CD4-positive, alpha-beta T cell (primary cell): ENCODE data around the gene ASB3. TPM values are rescaled to one million over a fixed set of nuclear protein-coding genes. Genes with fewer than 3 reads are reported as not detected.
"Not testable (repeated sequence)": the region's sequence is repeated elsewhere in the genome, so short reads cannot be mapped to it uniquely, and the experiment has no call there.

Source experiments
- ATAC-seq: fragments of 200-7000 bp; cut with Tn5 transposase; one replicate; pipeline ENCODE4 v1.10.0; 2022; ENCODE audit warnings: mild to moderate bottlenecking; ENCODE audit not compliant: poor library complexity
- CTCF ChIA-PET: fragments of 350-600 bp; sonication (Branson Sonifier 250); formaldehyde crosslinking; loops from one replicate; lab custom pipeline; 2021; ENCODE audit warnings: antibody characterized with exemption, inconsistent platforms; lab: Charles Lee
- POLR2A ChIA-PET: fragments of 350-600 bp; sonication (Branson Sonifier 250); formaldehyde crosslinking; loops from one replicate; lab custom pipeline; 2021; ENCODE audit warnings: antibody characterized with exemption, inconsistent platforms; lab: Charles Lee
- DNase-seq, 14 experiments: peaks; one replicate each; pipeline ENCODE4 v3.0.0-alpha.2; 2013 to 2020; ENCODE audit warnings: mixed read lengths in 2 of 14
- H3K27ac ChIP-seq, 2 donors: one replicate each; pipeline versions ENCODE4 v1.5.1 to v1.7.0; 2013; ENCODE audit warnings: low read length in 2 of 2, low read depth in 1 of 2, mild to moderate bottlenecking in 1 of 2
- H3K27me3 ChIP-seq, 2 experiments: 1 replicate in 1 of 2; 2 replicates in 1 of 2; pipeline versions ENCODE4 v1.6.1 to v1.7.0; 2013; ENCODE audit warnings: low read length in 2 of 2, control low read depth in 1 of 2, mild to moderate bottlenecking in 1 of 2, moderate library complexity in 1 of 2; ENCODE audit not compliant: insufficient read depth in 2 of 2, control insufficient read depth in 1 of 2
- H3K36me3 ChIP-seq: one replicate; pipeline ENCODE4 v1.6.1; 2013; ENCODE audit warnings: low read length, control low read depth; ENCODE audit not compliant: insufficient read depth
- H3K4me1 ChIP-seq: one replicate; pipeline ENCODE4 v1.6.1; 2013; ENCODE audit warnings: low read length, control low read depth; ENCODE audit not compliant: insufficient read depth
- H3K4me3 ChIP-seq: one replicate; pipeline ENCODE4 v1.5.1; 2013; ENCODE audit warnings: mild to moderate bottlenecking, low read length, moderate library complexity
- H3K9me3 ChIP-seq, 2 experiments: 1 replicate in 1 of 2; 2 replicates in 1 of 2; pipeline versions ENCODE4 v1.6.1 to v1.7.0; 2013; ENCODE audit warnings: low read length in 2 of 2, mild to moderate bottlenecking in 2 of 2, control low read depth in 1 of 2, moderate library complexity in 1 of 2; ENCODE audit not compliant: control insufficient read depth in 1 of 2, insufficient read depth in 1 of 2
- H3K27ac Mint-ChIP-seq: one replicate; pipeline ENCODE4 v1.8.0; 2020; ENCODE audit warnings: mixed read lengths
- H3K27me3 Mint-ChIP-seq: one replicate; pipeline ENCODE4 v1.8.0; 2021; ENCODE audit warnings: mixed read lengths
- H3K36me3 Mint-ChIP-seq: one replicate; pipeline ENCODE4 v1.8.0; 2021; ENCODE audit warnings: low read depth, mixed read lengths
- H3K4me1 Mint-ChIP-seq: one replicate; pipeline ENCODE4 v1.8.0; 2021; ENCODE audit warnings: low read depth, mixed read lengths
- H3K4me3 Mint-ChIP-seq: one replicate; pipeline ENCODE4 v1.8.0; 2020; ENCODE audit warnings: mild to moderate bottlenecking, mixed read lengths
- H3K9me3 Mint-ChIP-seq: one replicate; pipeline ENCODE4 v1.8.0; 2020; ENCODE audit warnings: mixed read lengths
- CTCF ChIP-seq: fragments of 200-600 bp; IDR thresholded peaks from one replicate; pipeline ENCODE4 v1.8.0; 2022; ENCODE audit warnings: antibody characterized with exemption, mild to moderate bottlenecking
- intact Hi-C, 2 experiments: fragments of 100-400 bp; cut with DNase I in 1 of 2; cut with micrococcal nuclease in 1 of 2; formaldehyde crosslinking; loops; one replicate each; pipeline versions ENCODE4 v1.15.1 to v1.9.0; 2023 to 2025; cut with DNase I, micrococcal nuclease
- total RNA-seq, 174 experiments: library from RNA in 2 of 174; stranded (reverse) in 2 of 174; gene quantifications; one replicate each; pipeline ENCODE4 v1.2.3 and lab custom pipeline; 2021 to 2026

Gene ASB3
- total RNA-seq, 2 experiments from 2014 or later = 31.0 to 34.3 TPM

- H3K36me3 Mint-ChIP-seq = peaks cover 90% of the 10 kb centered on the region
Observed at GRCh38 chr2:53668624-53669026, 118.1 kb downstream of the ASB3 start.

GRCh38 chr2:53667130-53667529, 119.6 kb downstream of the ASB3 start:
- H3K4me3 ChIP-seq, H3K27me3 Mint-ChIP-seq, CTCF ChIA-PET, POLR2A ChIA-PET, intact Hi-C loops, DNase-seq, H3K27me3 ChIP-seq, H3K27ac ChIP-seq, H3K4me3 Mint-ChIP-seq, H3K4me1 ChIP-seq, H3K36me3 ChIP-seq, H3K4me1 Mint-ChIP-seq, H3K27ac Mint-ChIP-seq, ATAC-seq: not testable (repeated sequence)
- Mint-ChIP-seq H3K36me3 (peaks cover 90% of the 10 kb centered on the region), H3K9me3 (peaks cover 12% of the 10 kb centered on the region)
- H3K9me3 ChIP-seq = peaks cover 0 to 11% of the 10 kb centered on the region in 2 experiments

More at GRCh38 chr2:53668624-53669026, 118.1 kb downstream of the ASB3 start:
- intact Hi-C loops = no loop called here
- no peak for TF ChIP-seq CTCF
- POLR2A ChIA-PET = no interaction called here
- DNase-seq (no peak), ATAC-seq (no peak)
- H3K27me3 Mint-ChIP-seq = no peaks in the 10 kb centered on the region
- no peak overlapping the region for H3K27ac ChIP-seq
- peaks cover 0 to 11% of the 10 kb centered on the region in 2 experiments for H3K9me3 ChIP-seq
- no peak overlapping the region for H3K4me3 ChIP-seq
- peaks cover 6% of the 10 kb centered on the region for H3K36me3 ChIP-seq
- H3K4me1 Mint-ChIP-seq = no peaks in the 10 kb centered on the region
- no peaks in the 10 kb centered on the region for H3K4me1 ChIP-seq
- H3K27me3 ChIP-seq = no peaks in the 10 kb centered on the region
- H3K9me3 Mint-ChIP-seq = peaks cover 12% of the 10 kb centered on the region
- CTCF ChIA-PET = no interaction called here
- H3K4me3 Mint-ChIP-seq = no peak overlapping the region
- H3K27ac Mint-ChIP-seq = no peak overlapping the region

GRCh38 chr2:53660886-53661285, 125.9 kb downstream of the ASB3 start:
- Mint-ChIP-seq H3K9me3 (peaks cover 8% of the 10 kb centered on the region), H3K36me3 (peaks cover 41% of the 10 kb centered on the region), H3K27ac (no peak overlapping the region), H3K4me3 (no peak overlapping the region), H3K27me3 (no peaks in the 10 kb centered on the region), H3K4me1 (no peaks in the 10 kb centered on the region)
- no peak for TF ChIP-seq CTCF
- Histone ChIP-seq H3K36me3 (no peaks in the 10 kb centered on the region), H3K27me3 (no peaks in the 10 kb centered on the region), H3K27ac (no peak overlapping the region), H3K4me1 (no peaks in the 10 kb centered on the region), H3K4me3 (no peak overlapping the region), H3K9me3 (no peaks in the 10 kb centered on the region)
- DNase-seq (no peak), ATAC-seq (no peak)
- POLR2A ChIA-PET = no interaction called here
- CTCF ChIA-PET = no interaction called here
- intact Hi-C loops = no loop called here

- H3K27me3 Mint-ChIP-seq, H3K4me1 ChIP-seq, DNase-seq, H3K4me3 Mint-ChIP-seq, H3K27ac Mint-ChIP-seq, intact Hi-C loops, ATAC-seq, H3K4me1 Mint-ChIP-seq, CTCF ChIA-PET, POLR2A ChIA-PET, H3K36me3 ChIP-seq, H3K27me3 ChIP-seq, H3K9me3 ChIP-seq, H3K9me3 Mint-ChIP-seq, H3K27ac ChIP-seq, H3K4me3 ChIP-seq: not testable (repeated sequence)
- peaks cover 18% of the 10 kb centered on the region for H3K36me3 Mint-ChIP-seq
Observed at GRCh38 chr2:53658474-53658873, 128.3 kb downstream of the ASB3 start.
